ENCODE results near the gene ANKRD40CL.

GRCh38 chr17:50799582-50799981 is 32.3 kb upstream of the ANKRD40CL start:
- TF ChIP-seq, protein P1, sequence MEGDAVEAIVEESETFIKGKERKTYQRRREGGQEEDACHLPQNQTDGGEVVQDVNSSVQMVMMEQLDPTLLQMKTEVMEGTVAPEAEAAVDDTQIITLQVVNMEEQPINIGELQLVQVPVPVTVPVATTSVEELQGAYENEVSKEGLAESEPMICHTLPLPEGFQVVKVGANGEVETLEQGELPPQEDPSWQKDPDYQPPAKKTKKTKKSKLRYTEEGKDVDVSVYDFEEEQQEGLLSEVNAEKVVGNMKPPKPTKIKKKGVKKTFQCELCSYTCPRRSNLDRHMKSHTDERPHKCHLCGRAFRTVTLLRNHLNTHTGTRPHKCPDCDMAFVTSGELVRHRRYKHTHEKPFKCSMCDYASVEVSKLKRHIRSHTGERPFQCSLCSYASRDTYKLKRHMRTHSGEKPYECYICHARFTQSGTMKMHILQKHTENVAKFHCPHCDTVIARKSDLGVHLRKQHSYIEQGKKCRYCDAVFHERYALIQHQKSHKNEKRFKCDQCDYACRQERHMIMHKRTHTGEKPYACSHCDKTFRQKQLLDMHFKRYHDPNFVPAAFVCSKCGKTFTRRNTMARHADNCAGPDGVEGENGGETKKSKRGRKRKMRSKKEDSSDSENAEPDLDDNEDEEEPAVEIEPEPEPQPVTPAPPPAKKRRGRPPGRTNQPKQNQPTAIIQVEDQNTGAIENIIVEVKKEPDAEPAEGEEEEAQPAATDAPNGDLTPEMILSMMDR (IDR thresholded peaks at IDR 0.05; ENCODE audit: low read depth, low read length), result no peak
- TF ChIP-seq POLR2A (IDR thresholded peaks at IDR 0.05; ENCODE audit: extremely low read depth, insufficient read length) (no peak), MYC (IDR thresholded peaks at IDR 0.05; ENCODE audit: low read depth, low read length) (no peak), MAX (IDR thresholded peaks at IDR 0.05; ENCODE audit: low read depth, low read length) (no peak)
